DMS153 (cell line): Measurements from ENCODE around the gene ARFGAP1.

Experiments
- DNase-seq: peaks from one replicate; lab custom pipeline; 2025; lab: John Stamatoyannopoulos, UW

Gene ARFGAP1

GRCh38 chr20:63309261-63310071 is 36.9 kb downstream of the ARFGAP1 start:
- DNase-seq, result no peak

GRCh38 chr20:63310265-63310991 is 37.8 kb downstream of the ARFGAP1 start:
- DNase-seq, result no peak

DNA sequence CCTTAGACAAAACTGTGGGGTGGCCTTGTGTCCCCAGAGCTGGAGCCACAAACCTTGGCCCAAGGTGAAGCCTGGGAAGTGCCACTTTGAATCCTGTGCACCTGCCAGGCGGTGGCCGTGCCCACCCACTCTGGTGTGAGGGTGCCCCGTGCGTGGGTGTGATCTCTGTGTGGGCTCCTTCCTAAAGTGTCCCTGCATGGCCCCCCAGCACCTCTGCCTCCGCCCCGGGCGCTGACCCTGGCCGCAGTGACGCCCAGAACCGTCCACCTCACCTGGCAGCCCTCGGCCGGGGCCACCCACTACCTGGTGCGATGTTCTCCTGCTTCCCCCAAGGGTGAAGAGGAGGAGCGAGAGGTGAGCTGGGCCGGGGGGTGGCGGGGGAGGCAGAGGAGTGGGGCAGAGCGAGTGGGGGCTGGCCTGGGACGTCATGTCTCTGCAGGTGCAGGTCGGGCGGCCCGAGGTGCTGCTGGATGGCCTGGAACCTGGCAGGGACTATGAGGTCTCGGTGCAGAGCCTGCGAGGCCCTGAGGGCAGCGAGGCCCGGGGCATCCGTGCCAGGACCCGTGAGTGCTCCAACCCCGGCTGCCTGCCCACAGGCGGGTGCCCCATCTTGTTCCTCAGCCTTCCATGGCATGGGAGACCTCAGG is 38.7 kb downstream of the ARFGAP1 start:
- DNase-seq, result no peak

- DNase-seq, result no peak
Observed at GRCh38 chr20:63311833-63312243, 39.2 kb downstream of the ARFGAP1 start.

DNA sequence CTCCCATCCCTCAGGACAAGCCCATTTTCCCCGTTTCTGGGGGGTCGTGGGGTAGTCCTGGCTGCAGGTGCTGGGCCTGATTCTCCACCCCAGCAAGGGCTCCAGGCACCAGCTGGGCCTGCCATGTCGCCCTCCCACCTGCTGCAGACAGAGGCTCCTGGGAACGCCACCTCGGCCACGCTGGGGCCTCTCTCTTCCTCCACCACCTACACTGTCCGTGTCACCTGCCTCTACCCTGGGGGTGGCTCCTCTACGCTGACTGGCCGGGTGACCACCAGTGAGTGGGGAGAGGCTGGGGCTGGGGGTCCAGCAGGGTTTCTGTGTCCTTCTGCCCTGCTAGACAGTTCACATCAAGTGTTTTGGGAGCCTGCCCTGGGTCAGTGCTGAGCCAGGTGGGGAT is 39.7 kb downstream of the ARFGAP1 start:
- DNase-seq, result no peak

DNA sequence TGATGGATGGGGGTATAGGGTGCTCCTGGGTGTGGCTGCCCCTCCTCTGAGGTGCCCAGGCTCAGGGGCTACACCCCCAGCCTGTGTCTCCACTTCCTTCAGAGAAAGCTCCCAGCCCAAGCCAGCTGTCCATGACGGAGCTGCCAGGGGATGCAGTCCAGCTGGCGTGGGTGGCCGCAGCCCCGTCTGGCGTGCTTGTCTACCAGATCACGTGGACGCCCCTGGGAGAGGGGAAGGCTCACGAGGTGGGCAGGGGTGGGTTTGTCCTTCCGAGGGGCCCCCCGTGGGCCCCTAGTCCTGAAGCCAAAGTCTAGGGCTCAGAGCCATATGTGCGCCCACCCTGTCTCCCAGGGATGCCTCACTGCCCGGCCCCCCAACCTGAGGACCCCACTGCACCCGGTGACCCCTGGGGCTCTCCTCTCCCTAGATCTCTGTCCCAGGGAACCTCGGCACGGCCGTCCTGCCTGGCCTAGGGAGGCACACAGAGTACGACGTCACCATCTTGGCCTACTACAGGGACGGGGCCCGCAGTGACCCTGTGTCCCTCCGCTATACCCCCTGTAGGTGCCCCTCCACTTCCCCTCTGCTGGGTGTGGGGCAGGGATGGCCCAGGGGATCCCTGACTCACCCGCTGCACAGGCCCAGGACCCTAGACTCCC is 40.2 kb downstream of the ARFGAP1 start:
- no peak for DNase-seq

GRCh38 chr20:63313349-63314014 is 40.9 kb downstream of the ARFGAP1 start:
- DNase-seq, result no peak

DNA sequence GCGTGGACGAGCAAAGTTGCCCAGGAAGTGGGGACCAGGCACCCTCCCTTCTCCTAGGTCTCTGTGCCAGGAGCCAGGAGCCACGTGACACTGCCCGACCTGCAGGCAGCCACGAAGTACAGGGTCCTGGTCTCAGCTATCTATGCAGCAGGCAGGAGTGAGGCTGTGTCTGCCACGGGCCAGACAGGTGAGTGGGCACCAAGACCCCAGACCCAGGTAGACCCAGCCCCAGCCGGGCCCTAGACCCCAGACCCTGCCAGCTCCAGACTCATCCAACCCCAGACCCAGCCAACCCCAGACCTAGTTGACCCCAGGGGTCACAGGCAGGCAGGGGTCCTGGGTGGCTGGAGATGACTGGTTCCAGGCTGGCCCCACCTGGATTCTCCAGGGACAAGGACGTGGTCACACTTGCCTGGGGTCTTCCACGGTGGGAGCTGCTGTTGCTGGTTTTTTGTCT is 41.4 kb downstream of the ARFGAP1 start:
- DNase-seq, result no peak

GRCh38 chr20:63314566-63315239 is 42.1 kb downstream of the ARFGAP1 start:
- DNase-seq, result no peak

DNA sequence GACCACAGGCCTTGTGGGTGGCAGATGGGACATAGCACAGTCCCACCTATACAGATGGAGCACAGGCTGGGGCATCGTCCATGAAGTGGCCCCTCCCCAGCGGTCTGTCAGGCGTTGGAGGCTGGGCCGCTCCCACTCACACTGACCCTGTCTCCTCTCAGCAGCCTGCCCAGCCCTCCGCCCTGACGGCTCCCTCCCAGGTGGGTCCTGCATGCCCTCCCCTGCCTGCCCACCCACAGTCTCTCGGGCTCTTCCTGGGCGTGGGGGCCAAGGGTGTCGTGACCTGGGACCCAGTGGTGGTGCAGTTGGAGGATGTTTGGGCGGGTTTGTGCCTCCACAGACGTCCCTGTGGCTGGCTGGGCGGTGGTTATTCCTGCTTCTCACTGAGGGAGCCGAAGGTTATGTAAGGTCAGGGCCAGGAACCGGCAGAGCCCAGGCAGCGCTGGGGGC is 42.7 kb downstream of the ARFGAP1 start:
- no peak for DNase-seq

DNA sequence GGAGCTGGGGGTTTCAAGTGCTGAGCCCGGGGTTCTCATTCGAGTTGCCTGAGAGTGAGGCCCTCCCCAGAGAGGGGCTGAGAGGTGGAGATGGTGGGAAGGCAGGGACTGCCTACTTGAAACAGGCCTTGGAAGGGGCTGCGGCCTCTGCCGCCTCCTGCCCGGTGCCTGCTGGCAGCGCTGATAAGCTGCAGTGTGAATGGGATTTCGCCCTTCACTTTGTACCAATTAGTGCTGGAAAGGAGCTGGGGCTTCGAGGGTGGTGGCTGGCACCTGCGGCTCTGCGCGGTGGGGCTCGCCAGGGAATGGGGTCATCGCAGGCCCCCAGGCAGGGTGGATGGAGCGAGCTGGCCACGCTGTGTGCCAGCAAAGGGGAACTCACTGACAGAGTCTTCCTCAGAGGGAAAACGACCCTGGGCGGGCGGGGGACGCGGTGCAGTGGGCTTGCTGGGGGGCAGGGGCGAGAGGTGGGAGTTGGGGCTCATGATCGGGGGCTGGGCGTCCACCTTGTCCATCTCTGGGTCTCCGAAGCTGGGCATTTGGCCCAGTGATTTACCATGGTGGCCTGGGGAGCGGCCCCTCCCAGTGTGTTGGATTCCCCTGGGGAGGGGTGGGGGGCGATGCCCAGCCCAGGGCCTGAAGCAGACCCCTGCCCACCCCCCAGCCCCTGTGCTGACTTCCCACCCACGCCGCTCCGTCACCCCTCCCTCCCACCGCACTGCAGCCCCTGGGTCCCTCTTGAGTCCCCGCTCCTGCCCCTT is 43.3 kb downstream of the ARFGAP1 start:
- no peak for DNase-seq

GRCh38 chr20:63316502-63316921 is 43.9 kb downstream of the ARFGAP1 start:
- DNase-seq, result no peak

DNA sequence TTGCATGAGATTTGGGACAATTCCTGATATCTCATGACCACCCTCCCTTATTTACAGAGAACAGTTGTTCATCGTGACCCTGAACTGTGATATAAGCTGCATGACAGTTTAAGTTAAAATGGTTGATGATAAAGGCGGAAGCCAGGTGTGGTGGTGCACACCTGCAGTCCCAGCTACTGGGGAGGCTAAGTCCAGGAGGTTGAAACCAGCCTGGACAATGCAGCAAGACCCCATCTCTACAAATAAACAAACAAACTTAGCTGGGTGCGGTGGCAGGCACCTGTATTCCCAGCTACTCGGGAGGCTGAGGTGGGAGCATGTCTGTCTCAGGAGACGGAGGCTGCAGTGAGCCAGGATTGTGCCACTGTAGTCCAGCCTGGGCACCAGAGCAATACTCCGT is 44.4 kb downstream of the ARFGAP1 start:
- DNase-seq, result no peak

- no peak for DNase-seq
Observed at GRCh38 chr20:63317601-63318291, 45.1 kb downstream of the ARFGAP1 start.

GRCh38 chr20:63318391-63319163 is 46.0 kb downstream of the ARFGAP1 start:
- DNase-seq, result no peak

GRCh38 chr20:63319164-63320040 is 46.8 kb downstream of the ARFGAP1 start:
- DNase-seq, result no peak

GRCh38 chr20:63320041-63320511 is 47.5 kb downstream of the ARFGAP1 start:
- DNase-seq, result no peak
